Measurements from ENCODE around the gene EPM2AIP1. TPM values are rescaled to one million over a fixed set of nuclear protein-coding genes. Genes with fewer than 3 reads are reported as not detected.
A peak's percentile ranks its signal among the peaks of the same experiment; 100 is the strongest.

EPM2AIP1 gene
- total and polyA plus RNA-seq, 9 of the 15 experiments (the other 6 are each of a cell fraction or from before 2014, with no cell fraction given): 6.7 to 44.8 (median 25.2) TPM

DNA sequence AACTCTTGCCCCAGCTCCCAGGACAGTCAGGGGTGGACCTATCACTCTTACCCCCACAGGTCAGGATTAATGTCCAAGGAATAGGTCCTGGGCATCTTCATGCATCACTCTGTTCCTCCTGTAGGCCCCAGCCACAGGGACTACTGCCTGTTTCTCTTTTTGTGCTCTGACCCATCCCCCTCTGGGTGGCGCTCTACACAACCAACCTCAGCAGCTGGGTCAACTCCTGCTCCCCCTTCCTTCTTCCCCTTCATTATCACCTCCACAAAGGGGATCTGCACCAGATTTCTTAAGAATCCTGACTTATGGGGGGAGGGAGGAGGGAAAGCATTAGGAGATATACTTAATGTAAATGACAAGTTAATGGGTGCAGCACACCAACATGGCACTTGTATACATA lies 35.9 kb downstream of the EPM2AIP1 start (continued):
- TF ChIP-seq, protein P1, sequence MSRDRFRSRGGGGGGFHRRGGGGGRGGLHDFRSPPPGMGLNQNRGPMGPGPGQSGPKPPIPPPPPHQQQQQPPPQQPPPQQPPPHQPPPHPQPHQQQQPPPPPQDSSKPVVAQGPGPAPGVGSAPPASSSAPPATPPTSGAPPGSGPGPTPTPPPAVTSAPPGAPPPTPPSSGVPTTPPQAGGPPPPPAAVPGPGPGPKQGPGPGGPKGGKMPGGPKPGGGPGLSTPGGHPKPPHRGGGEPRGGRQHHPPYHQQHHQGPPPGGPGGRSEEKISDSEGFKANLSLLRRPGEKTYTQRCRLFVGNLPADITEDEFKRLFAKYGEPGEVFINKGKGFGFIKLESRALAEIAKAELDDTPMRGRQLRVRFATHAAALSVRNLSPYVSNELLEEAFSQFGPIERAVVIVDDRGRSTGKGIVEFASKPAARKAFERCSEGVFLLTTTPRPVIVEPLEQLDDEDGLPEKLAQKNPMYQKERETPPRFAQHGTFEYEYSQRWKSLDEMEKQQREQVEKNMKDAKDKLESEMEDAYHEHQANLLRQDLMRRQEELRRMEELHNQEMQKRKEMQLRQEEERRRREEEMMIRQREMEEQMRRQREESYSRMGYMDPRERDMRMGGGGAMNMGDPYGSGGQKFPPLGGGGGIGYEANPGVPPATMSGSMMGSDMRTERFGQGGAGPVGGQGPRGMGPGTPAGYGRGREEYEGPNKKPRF (IDR thresholded peaks at IDR 0.05; ENCODE audit: low read depth, low read length): no peak
- peak; percentile 53; the same call in 1 of the 2 replicates for TF ChIP-seq CTBP1 (IDR thresholded peaks at IDR 0.05; ENCODE audit: borderline replicate concordance)
- no peak for TF ChIP-seq ZNF77 (CRISPR knock-in tag; IDR thresholded peaks at IDR 0.05)
- no peak for TF ChIP-seq SRSF3 (IDR thresholded peaks at IDR 0.05; ENCODE audit: insufficient read depth, low read length)
- TF ChIP-seq MCM3 (IDR thresholded peaks at IDR 0.05): no peak
- TF ChIP-seq ZNF140 (CRISPR knock-in tag; IDR thresholded peaks at IDR 0.05): no peak
- TF ChIP-seq, protein P2, sequence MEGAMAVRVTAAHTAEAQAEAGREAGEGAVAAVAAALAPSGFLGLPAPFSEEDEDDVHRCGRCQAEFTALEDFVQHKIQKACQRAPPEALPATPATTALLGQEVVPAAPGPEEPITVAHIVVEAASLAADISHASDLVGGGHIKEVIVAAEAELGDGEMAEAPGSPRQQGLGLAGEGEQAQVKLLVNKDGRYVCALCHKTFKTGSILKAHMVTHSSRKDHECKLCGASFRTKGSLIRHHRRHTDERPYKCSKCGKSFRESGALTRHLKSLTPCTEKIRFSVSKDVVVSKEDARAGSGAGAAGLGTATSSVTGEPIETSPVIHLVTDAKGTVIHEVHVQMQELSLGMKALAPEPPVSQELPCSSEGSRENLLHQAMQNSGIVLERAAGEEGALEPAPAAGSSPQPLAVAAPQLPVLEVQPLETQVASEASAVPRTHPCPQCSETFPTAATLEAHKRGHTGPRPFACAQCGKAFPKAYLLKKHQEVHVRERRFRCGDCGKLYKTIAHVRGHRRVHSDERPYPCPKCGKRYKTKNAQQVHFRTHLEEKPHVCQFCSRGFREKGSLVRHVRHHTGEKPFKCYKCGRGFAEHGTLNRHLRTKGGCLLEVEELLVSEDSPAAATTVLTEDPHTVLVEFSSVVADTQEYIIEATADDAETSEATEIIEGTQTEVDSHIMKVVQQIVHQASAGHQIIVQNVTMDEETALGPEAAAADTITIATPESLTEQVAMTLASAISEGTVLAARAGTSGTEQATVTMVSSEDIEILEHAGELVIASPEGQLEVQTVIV (CRISPR knock-in tag; IDR thresholded peaks at IDR 0.05; ENCODE audit: borderline replicate concordance): no peak
- no peak for TF ChIP-seq ZNF717 (CRISPR knock-in tag; IDR thresholded peaks at IDR 0.05)
- TF ChIP-seq ARHGAP35 (IDR thresholded peaks at IDR 0.05; ENCODE audit: partially characterized antibody): no peak
- TF ChIP-seq, protein P3, sequence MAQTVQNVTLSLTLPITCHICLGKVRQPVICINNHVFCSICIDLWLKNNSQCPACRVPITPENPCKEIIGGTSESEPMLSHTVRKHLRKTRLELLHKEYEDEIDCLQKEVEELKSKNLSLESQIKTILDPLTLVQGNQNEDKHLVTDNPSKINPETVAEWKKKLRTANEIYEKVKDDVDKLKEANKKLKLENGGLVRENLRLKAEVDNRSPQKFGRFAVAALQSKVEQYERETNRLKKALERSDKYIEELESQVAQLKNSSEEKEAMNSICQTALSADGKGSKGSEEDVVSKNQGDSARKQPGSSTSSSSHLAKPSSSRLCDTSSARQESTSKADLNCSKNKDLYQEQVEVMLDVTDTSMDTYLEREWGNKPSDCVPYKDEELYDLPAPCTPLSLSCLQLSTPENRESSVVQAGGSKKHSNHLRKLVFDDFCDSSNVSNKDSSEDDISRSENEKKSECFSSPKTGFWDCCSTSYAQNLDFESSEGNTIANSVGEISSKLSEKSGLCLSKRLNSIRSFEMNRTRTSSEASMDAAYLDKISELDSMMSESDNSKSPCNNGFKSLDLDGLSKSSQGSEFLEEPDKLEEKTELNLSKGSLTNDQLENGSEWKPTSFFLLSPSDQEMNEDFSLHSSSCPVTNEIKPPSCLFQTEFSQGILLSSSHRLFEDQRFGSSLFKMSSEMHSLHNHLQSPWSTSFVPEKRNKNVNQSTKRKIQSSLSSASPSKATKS (CRISPR knock-in tag; IDR thresholded peaks at IDR 0.05): no peak
- no peak for TF ChIP-seq MAZ (CRISPR knock-in tag; conservative IDR thresholded peaks at IDR 0.05 in 1 of 2, IDR thresholded peaks at IDR 0.05 in 1 of 2)
- TF ChIP-seq ZNF12 (CRISPR knock-in tag; IDR thresholded peaks at IDR 0.05): no peak
- TF ChIP-seq, protein P4, sequence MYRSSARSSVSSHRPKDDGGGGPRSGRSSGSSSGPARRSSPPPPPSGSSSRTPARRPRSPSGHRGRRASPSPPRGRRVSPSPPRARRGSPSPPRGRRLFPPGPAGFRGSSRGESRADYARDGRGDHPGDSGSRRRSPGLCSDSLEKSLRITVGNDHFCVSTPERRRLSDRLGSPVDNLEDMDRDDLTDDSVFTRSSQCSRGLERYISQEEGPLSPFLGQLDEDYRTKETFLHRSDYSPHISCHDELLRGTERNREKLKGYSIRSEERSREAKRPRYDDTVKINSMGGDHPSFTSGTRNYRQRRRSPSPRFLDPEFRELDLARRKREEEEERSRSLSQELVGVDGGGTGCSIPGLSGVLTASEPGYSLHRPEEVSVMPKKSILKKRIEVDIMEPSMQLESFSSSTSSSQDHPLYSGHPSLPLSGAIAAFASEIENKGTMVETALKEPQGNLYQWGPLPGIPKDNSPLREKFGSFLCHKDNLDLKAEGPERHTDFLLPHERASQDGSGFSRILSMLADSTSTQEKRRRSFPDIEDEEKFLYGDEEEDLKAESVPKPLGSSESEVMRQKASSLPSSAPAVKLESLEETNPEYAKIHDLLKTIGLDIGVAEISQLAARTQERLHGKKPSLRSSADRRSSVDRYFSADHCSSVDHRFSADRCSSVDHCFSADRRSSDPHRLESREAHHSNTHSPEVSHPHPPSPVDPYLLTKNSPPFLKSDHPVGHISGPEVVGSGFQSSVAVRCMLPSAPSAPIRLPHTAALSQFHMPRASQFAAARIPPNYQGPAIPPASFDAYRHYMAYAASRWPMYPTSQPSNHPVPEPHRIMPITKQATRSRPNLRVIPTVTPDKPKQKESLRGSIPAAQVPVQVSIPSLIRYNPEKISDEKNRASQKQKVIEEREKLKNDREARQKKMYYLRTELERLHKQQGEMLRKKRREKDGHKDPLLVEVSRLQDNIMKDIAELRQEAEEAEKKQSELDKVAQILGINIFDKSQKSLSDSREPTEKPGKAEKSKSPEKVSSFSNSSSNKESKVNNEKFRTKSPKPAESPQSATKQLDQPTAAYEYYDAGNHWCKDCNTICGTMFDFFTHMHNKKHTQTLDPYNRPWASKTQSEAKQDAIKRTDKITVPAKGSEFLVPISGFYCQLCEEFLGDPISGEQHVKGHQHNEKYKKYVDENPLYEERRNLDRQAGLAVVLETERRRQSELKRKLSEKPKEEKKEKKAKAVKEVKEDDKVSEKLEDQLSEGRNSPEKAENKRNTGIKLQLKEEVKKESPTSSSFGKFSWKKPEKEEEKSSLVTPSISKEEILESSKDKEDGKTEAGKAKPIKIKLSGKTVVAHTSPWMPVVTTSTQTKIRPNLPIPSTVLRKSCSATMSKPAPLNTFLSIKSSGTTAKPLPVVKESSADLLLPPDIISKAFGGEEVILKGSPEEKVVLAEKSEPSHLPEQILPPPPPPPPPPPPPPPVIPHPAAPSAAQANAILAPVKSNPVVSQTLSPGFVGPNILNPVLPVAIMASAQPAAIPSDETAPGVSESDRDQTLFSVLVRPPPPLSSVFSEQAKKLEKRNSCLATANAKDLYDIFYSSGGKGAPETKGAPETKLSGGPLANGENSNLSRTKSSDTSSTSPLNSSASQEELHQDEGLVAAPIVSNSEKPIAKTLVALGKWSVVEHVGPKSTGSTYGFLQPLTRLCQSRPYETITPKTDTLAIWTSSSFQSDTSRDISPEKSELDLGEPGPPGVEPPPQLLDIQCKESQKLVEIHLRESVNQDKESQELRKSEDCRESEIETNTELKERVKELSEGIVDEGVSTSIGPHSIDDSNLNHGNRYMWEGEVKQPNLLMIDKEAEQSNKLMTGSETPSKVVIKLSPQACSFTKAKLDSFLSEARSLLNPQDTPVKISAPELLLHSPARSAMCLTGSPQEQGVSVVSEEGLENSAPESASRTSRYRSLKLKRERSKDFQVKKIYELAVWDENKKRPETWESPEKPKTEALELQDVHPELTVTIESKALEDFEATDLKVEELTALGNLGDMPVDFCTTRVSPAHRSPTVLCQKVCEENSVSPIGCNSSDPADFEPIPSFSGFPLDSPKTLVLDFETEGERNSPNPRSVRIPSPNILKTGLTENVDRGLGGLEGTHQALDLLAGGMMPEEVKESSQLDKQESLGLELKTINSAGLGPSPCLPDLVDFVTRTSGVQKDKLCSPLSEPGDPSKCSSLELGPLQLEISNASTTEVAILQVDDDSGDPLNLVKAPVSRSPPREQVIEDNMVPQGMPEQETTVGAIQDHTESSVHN (IDR thresholded peaks at IDR 0.05; ENCODE audit: borderline replicate concordance in 1 of 2, low read depth in 1 of 2): no peak
- TF ChIP-seq FOS (IDR thresholded peaks at IDR 0.05; ENCODE audit: extremely low read depth, insufficient read length): no peak
